Endothelial cell (in vitro differentiated cells): ENCODE data around the gene NLRP12. TPM values are rescaled to one million over a fixed set of nuclear protein-coding genes. Genes with fewer than 3 reads are reported as not detected.

Experiments
- DNase-seq: peaks from one replicate; pipeline ENCODE4 v3.0.0; 2021; ENCODE audit warnings: low spot score
- H3K27ac Mint-ChIP-seq: one replicate; pipeline ENCODE4 v1.8.0; 2021; ENCODE audit warnings: mixed read lengths, inconsistent platforms; ENCODE audit not compliant: unreplicated experiment
- H3K27me3 Mint-ChIP-seq: one replicate; pipeline ENCODE4 v1.8.0; 2021; ENCODE audit warnings: mild to moderate bottlenecking, moderate library complexity, mixed read lengths, inconsistent platforms; ENCODE audit not compliant: unreplicated experiment
- H3K36me3 Mint-ChIP-seq: one replicate; pipeline ENCODE4 v1.8.0; 2021; ENCODE audit warnings: mild to moderate bottlenecking, low read depth, mixed read lengths, inconsistent platforms; ENCODE audit not compliant: unreplicated experiment
- H3K4me1 Mint-ChIP-seq: one replicate; pipeline ENCODE4 v1.8.0; 2021; ENCODE audit warnings: mild to moderate bottlenecking, mixed read lengths, inconsistent platforms; ENCODE audit not compliant: unreplicated experiment
- H3K4me3 Mint-ChIP-seq: one replicate; pipeline ENCODE4 v1.8.0; 2021; ENCODE audit warnings: mild to moderate bottlenecking, mixed read lengths, inconsistent platforms; ENCODE audit not compliant: unreplicated experiment
- H3K9me3 Mint-ChIP-seq: one replicate; pipeline ENCODE4 v1.8.0; 2021; ENCODE audit warnings: mixed read lengths, inconsistent platforms; ENCODE audit not compliant: unreplicated experiment
- CTCF ChIP-seq: fragments of 200-600 bp; sonication (generic); IDR thresholded peaks from one replicate; pipeline ENCODE4 v1.5.0; 2021; ENCODE audit warnings: antibody characterized with exemption; ENCODE audit not compliant: unreplicated experiment
- total RNA-seq: library from RNA; stranded (reverse); fragmentation: NEBNext Ultra II Directional; extraction: Animal tissue kit (Norgen Biotek cat#: 25700); gene quantifications from one replicate; pipeline ENCODE4 v1.2.1, GENCODE V29; 2021; ENCODE audit not compliant: unreplicated experiment

NLRP12 gene
- total RNA-seq, 1 donor from 2014 or later, result 2.1 TPM

GRCh38 chr19:53826876-53827275, 2.8 kb upstream of the NLRP12 start:
- no peak overlapping the region for H3K4me3 Mint-ChIP-seq
- no peak for TF ChIP-seq CTCF
- peaks cover 14% of the 10 kb centered on the region for H3K4me1 Mint-ChIP-seq
- H3K27me3 Mint-ChIP-seq, result peaks cover 4% of the 10 kb centered on the region
- no peak for DNase-seq
- no peaks in the 10 kb centered on the region for H3K36me3 Mint-ChIP-seq
- H3K27ac Mint-ChIP-seq, result no peak overlapping the region
- no peaks in the 10 kb centered on the region for H3K9me3 Mint-ChIP-seq

- Mint-ChIP-seq H3K4me1 (peaks cover 9% of the 10 kb centered on the region), H3K27ac (no peak overlapping the region), H3K27me3 (no peaks in the 10 kb centered on the region), H3K36me3 (no peaks in the 10 kb centered on the region), H3K9me3 (no peaks in the 10 kb centered on the region), H3K4me3 (no peak overlapping the region)
- no peak for TF ChIP-seq CTCF
- DNase-seq, result no peak
These were observed 564 bp downstream of the NLRP12 start for GRCh38 chr19:53823380-53824120.

- no peaks in the 10 kb centered on the region for H3K36me3 Mint-ChIP-seq
- H3K27ac Mint-ChIP-seq, result no peak overlapping the region
- no peaks in the 10 kb centered on the region for H3K9me3 Mint-ChIP-seq
- DNase-seq, result no peak
- H3K4me3 Mint-ChIP-seq, result no peak overlapping the region
- no peaks in the 10 kb centered on the region for H3K27me3 Mint-ChIP-seq
- no peak for TF ChIP-seq CTCF
- peaks cover 8% of the 10 kb centered on the region for H3K4me1 Mint-ChIP-seq
These were observed 4.3 kb downstream of the NLRP12 start for GRCh38 chr19:53819861-53820260.

- TF ChIP-seq CTCF, result no peak
- Mint-ChIP-seq H3K27me3 (no peaks in the 10 kb centered on the region), H3K4me1 (peaks cover under 1% of the 10 kb centered on the region), H3K4me3 (no peak overlapping the region), H3K27ac (no peak overlapping the region), H3K36me3 (no peaks in the 10 kb centered on the region), H3K9me3 (no peaks in the 10 kb centered on the region)
- no peak for DNase-seq
These were observed 5.4 kb downstream of the NLRP12 start for GRCh38 chr19:53818756-53819155.

DNA sequence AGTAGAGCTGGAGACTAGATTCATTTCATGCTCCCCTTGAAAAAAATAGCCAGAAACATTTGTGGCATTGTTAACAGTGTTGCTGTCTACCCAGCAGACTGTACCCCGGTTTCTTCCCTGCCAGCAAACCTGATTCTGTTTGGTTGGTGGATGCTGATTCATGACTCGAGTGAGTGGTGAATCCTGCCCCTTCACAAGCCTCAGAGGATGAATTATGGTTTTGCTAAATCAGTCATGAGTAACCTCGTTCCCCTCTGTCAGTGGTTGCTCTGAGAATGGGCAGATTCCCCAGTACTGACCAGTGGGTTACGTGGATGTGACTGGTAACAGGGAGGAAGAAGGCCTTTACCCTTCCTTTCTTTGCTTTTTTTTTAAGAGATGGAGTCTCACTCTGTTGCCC, 10.1 kb downstream of the NLRP12 start:
- no peaks in the 10 kb centered on the region for H3K27me3 Mint-ChIP-seq
- TF ChIP-seq CTCF, result no peak
- H3K4me3 Mint-ChIP-seq, result no peak overlapping the region
- H3K27ac Mint-ChIP-seq, result no peak overlapping the region
- peaks cover 8% of the 10 kb centered on the region for H3K4me1 Mint-ChIP-seq
- no peaks in the 10 kb centered on the region for H3K9me3 Mint-ChIP-seq
- no peaks in the 10 kb centered on the region for H3K36me3 Mint-ChIP-seq
- DNase-seq, result no peak
